Pancreas (tissue), 10 donors: ENCODE measurements around the gene SPATA18. TPM values are rescaled to one million over a fixed set of nuclear protein-coding genes. Genes with fewer than 3 reads are reported as not detected.
A peak's percentile ranks its signal among the peaks of the same experiment; 100 is the strongest.

ENCODE experiments used
- ATAC-seq, 4 donors: fragments of 200-7000 bp; cut with Tn5 transposase; one replicate each; pipeline versions ENCODE4 v1.8.0 to v1.9.1; 2020; ENCODE audit warnings: mild to moderate bottlenecking in 4 of 4, moderate library complexity in 4 of 4
- DNase-seq, 6 donors: peaks; one replicate each; pipeline ENCODE4 v3.0.0-alpha.2; 2020
- FAIRE-seq: peaks from 2 replicates; lab custom pipeline; 2012; peaks lifted over from hg19 to GRCh38; lab: Jason Lieb, UNC
- H3K27ac ChIP-seq, 4 donors: fragments of 200-600 bp; sonication (generic); 1 replicate in 3 of 4; 2 replicates in 1 of 4; pipeline versions ENCODE4 v1.5.0 to v1.8.0; 2020
- H3K27me3 ChIP-seq, 4 donors: fragments of 200-600 bp; one replicate each; pipeline ENCODE4 v1.8.0; 2021
- H3K36me3 ChIP-seq, 3 donors: fragments of 200-600 bp; sonication (generic) in 1 of 3; one replicate each; pipeline versions ENCODE4 v1.5.0 to v1.8.0; 2020 to 2021
- H3K4me1 ChIP-seq, 3 donors: fragments of 200-600 bp; one replicate each; pipeline ENCODE4 v1.8.0; 2021
- H3K4me3 ChIP-seq, 4 donors: fragments of 200-600 bp; sonication (generic) in 2 of 4; one replicate each; pipeline versions ENCODE4 v1.5.0 to v1.8.0; 2020 to 2021
- H3K9me3 ChIP-seq, 4 donors: fragments of 200-600 bp; one replicate each; pipeline ENCODE4 v1.8.0; 2021
- WGBS, 2 donors: extraction: QIAGEN DNeasy Blood & Tissue Kit; methylation state at CpG; one replicate each; pipeline ENCODE4 v1.1.7; 2013; 5-methylcytosine and 5-hydroxymethylcytosine counted together
- intact Hi-C, 3 donors: fragments of 100-400 bp; cut with DNase I; formaldehyde crosslinking; loops; one replicate each; pipeline versions ENCODE4 v1.11.1 to v1.14.2; 2022
- polyA plus RNA-seq, 2 donors: library from polyadenylated mRNA; stranded (reverse); fragments of 200-250 nt; gene quantifications; one replicate each; pipeline ENCODE4 v1.2.3, GENCODE V29; 2013
- total RNA-seq, 6 donors: library from RNA; stranded (reverse); fragmentation: NEBNext Ultra II Directional in 4 of 6; extraction: Animal tissue kit (Norgen Biotek cat#: 25700) in 4 of 6; gene quantifications; one replicate each; pipeline versions ENCODE4 v1.2.1 to v1.2.4, GENCODE V29; 2021 to 2023
- TF ChIP-seq, protein P1 (sequence below), 4 donors: fragments of 200-600 bp; sonication (generic) in 3 of 4; IDR thresholded peaks; one replicate each; pipeline versions ENCODE4 v1.5.0 to v1.8.0; 2021; ENCODE audit warnings: antibody characterized with exemption in 4 of 4
- donor health status: healthy with polysubstance abuse.
- donor health status: DM: no; HTN: no; CAD: no; lungs with moderate emphysema.
- donor health status: DM: no; HTN: no; CAD: no.
- donor health status: control.
- donor health status: control.
- donor health status: Bipolar disorder and iron deficiency.
- donor health status: DM: yes; HTN: yes; CAD: no.
- donor health status: DM: no; HTN: no; CAD: no.
- donor health status: DM: no; HTN: no; CAD: no.
- donor health status: DM: yes; HTN: yes; CAD: no.

The SPATA18 gene
- total and polyA plus RNA-seq, 8 donors = 1.2 to 4.3 (median 3.4) TPM

DNA sequence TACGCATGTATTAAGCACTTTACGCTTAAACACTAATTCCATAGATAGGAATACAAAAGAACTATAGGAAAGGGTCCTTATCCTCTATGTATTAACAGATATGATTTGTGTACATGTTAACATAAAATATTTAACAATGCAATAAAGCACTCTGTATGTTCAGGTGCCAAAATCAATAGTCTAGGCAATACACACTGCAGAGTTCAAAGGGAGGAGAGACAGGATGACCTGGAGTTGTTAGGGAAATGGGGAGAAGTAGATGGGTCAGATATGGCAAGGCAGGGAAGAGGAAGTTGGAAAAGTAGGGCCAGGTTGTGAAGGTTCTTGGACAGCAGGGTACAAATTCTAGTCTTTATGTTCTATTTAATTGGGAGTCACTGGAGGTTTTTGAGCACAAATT lies 15.9 kb upstream of the SPATA18 start:
- TF ChIP-seq, protein P1, sequence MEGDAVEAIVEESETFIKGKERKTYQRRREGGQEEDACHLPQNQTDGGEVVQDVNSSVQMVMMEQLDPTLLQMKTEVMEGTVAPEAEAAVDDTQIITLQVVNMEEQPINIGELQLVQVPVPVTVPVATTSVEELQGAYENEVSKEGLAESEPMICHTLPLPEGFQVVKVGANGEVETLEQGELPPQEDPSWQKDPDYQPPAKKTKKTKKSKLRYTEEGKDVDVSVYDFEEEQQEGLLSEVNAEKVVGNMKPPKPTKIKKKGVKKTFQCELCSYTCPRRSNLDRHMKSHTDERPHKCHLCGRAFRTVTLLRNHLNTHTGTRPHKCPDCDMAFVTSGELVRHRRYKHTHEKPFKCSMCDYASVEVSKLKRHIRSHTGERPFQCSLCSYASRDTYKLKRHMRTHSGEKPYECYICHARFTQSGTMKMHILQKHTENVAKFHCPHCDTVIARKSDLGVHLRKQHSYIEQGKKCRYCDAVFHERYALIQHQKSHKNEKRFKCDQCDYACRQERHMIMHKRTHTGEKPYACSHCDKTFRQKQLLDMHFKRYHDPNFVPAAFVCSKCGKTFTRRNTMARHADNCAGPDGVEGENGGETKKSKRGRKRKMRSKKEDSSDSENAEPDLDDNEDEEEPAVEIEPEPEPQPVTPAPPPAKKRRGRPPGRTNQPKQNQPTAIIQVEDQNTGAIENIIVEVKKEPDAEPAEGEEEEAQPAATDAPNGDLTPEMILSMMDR (IDR thresholded peaks at IDR 0.05) = no peak
- WGBS, 2 donors = 91 to 93% methylated on average over 2 of the region's 2 CpGs

DNA sequence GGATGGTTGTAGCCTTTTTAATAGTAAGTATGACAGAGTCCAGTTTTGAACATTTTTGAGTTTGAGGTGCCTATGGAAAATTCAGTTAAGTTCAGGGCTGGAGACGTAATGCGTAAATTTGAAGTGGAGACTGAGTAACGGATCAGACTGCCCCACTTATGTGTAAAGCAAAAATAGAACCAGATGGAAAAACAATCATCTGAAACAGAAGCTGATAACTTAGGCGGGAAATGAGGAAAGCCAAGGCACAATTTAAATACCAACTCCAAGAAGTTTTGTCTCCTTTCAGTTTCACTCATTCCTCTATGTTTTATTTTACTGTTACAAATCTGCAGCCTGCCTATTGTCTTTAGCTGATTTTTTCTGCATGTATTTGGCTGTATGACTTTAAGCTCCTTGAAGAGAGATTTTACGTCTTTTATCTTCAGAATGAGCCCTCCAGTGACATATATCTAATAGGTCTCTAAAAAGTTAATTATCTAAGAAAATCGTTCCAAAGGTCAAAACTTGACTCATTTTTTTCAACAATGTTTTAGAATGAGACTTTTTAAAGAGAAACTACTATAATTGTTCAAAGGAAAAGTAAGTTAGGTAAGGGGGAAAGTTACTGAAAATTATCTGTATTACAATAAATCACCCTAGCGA lies 14.1 kb upstream of the SPATA18 start:
- H3K4me1 ChIP-seq = peaks cover 0 to 4% (median 0%) of the 10 kb centered on the region in 3 donors
- no peak for DNase-seq
- peak overlapping the region in 3 of 4 donors; percentile 54 to 79 (median 73) for H3K4me3 ChIP-seq
- TF ChIP-seq, protein P1 (IDR thresholded peaks at IDR 0.05) = no peak
- no peaks in the 10 kb centered on the region for H3K9me3 ChIP-seq
- H3K27me3 ChIP-seq = no peaks in the 10 kb centered on the region
- no peak for ATAC-seq
- no peaks in the 10 kb centered on the region for H3K36me3 ChIP-seq
- 36 to 39% methylated on average over 7 of the region's 7 CpGs for WGBS, 2 donors
- intact Hi-C loops = no loop called here
- H3K27ac ChIP-seq = no peak overlapping the region
- peak; percentile 59 for FAIRE-seq

More for the DNA sequence above, 15.9 kb upstream of the SPATA18 start:
- ATAC-seq (no peak), FAIRE-seq (no peak), DNase-seq (no peak)
- no peaks in the 10 kb centered on the region for H3K36me3 ChIP-seq
- no peaks in the 10 kb centered on the region for H3K27me3 ChIP-seq
- no peak overlapping the region for H3K4me3 ChIP-seq
- no peaks in the 10 kb centered on the region for H3K9me3 ChIP-seq
- intact Hi-C loops = no loop called here
- H3K27ac ChIP-seq = no peak overlapping the region
- peaks cover 0 to 4% (median 0%) of the 10 kb centered on the region in 3 donors for H3K4me1 ChIP-seq

DNA sequence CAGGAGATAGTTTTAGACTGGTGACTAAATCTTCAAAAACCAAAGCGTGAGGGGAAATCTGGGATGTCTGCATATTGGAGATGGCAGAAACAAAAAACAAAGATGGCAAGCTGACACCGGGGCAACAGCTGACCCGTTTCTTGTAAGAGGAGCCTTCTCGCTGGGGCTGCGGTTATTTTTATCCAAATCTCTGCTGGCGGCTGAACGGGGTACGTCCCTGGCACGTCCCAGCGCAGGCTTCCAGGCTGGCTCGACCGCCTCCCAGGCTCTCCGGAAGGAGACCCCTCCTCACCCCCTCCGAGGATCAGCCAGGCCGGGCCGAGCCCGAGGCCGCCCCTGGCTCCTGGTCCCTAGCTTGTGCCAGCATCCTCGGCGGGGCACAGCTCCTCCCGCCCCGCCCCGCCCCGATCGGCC lies 13.4 kb upstream of the SPATA18 start:
- Histone ChIP-seq H3K27ac (peak overlapping the region in 2 of 4 donors; percentile 11 to 38), H3K4me3 (peak overlapping the region; percentile 54 to 79 (median 74)), H3K4me1 (peaks cover 0 to 4% (median 0%) of the 10 kb centered on the region in 3 donors), H3K27me3 (no peaks in the 10 kb centered on the region), H3K36me3 (no peaks in the 10 kb centered on the region), H3K9me3 (no peaks in the 10 kb centered on the region)
- FAIRE-seq (no peak), ATAC-seq (peak; percentile 24 to 72 (median 58)), DNase-seq (peak in 3 of 6 donors; percentile 27 to 64 (median 28))
- TF ChIP-seq, protein P1 (IDR thresholded peaks at IDR 0.05) = no peak
- WGBS, 2 donors = 1 to 2% methylated on average over 20 to 25 of the region's 25 CpGs
- intact Hi-C loops = no loop called here

DNA sequence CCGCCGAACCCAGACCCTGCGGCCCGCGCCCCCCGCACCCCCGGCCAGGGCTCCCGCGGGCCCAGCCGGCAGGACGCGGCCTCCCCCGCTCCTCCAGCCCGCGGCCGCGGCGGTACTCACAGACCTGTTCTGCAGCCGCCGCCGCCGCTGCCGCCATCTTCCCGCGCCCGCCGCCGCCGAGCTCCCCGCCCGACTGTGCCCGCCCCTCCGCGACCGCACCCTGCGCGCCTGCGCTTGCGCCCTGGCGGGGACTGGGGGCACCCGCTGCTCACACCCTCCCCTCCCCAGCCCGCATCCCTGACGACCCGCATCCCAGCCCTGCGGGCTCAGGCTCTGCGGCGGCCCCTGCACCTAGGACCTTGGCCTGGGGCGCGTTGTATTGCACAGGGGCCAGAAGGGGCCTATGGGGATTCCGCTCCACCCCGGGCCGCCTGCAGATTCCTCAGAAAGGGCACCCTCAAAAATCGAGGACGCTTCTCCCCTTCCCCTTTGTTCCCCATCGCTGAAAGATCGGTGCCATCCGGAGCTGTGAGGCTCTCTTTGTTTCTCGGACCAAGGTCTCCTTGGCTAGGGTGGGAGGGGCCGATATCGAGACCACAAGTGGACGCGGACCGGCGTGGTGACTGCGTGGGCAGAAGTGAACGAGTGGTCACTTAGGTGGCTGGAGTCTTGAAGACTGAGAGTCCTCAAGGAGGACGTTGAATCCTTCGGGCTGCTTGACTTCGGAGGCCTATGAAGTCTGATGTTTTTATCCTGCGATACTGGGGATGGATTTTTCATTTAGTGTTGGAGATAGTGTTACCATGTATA lies 12.8 kb upstream of the SPATA18 start, which contains the start of gene SGCB:
SGCB (minus strand) TSS at position 197 of the 810 bp plus-strand sequence; CDS start at position 157, 40 bp downstream.
- Histone ChIP-seq H3K4me1 (peaks cover 0 to 4% (median 0%) of the 10 kb centered on the region in 3 donors), H3K27me3 (no peaks in the 10 kb centered on the region), H3K9me3 (no peaks in the 10 kb centered on the region), H3K36me3 (no peaks in the 10 kb centered on the region), H3K4me3 (peak within 1 kb of the TSS; percentile 54 to 79 (median 74)), H3K27ac (peak within 1 kb of the TSS in 3 of 4 donors; percentile 11 to 38 (median 33))
- TF ChIP-seq, protein P1 (IDR thresholded peaks at IDR 0.05) = no peak
- FAIRE-seq (no peak), DNase-seq (peak; percentile 45 to 88 (median 62)), ATAC-seq (peak; percentile 90 to 96 (median 94))
- WGBS, 2 donors = 4 to 5% methylated on average over 51 to 70 of the region's 70 CpGs
- intact Hi-C loops = no loop called here
